Lower leg skin (tissue), 3 donors: Measurements from ENCODE around the gene KCNQ2.

Experiments used
- CTCF ChIP-seq, 3 donors: fragments of 450-650 bp; IDR thresholded peaks; one replicate each; pipeline ENCODE4 v1.5.1; 2016; ENCODE audit warnings: antibody characterized with exemption in 3 of 3, mild to moderate bottlenecking in 3 of 3, moderate library complexity in 2 of 3
- POLR2A ChIP-seq, 2 donors: fragments of 450-650 bp; IDR thresholded peaks; one replicate each; pipeline ENCODE4 v1.6.1; 2016 to 2017; ENCODE audit warnings: antibody characterized with exemption in 2 of 2, mild to moderate bottlenecking in 1 of 2, moderate library complexity in 1 of 2

GRCh38 chr20:63369024-63369530 is 103.4 kb downstream of the KCNQ2 start:
- TF ChIP-seq CTCF (IDR thresholded peaks at IDR 0.05), result peak in 1 of 3 donors; percentile 29
- TF ChIP-seq POLR2A (IDR thresholded peaks at IDR 0.05), result no peak
